Activated CD4-positive, alpha-beta memory T cell treated with anti-CD3 and anti-CD28 coated beads for 36 hours (primary cell): Measurements from ENCODE around the gene TTC33. TPM values are rescaled to one million over a fixed set of nuclear protein-coding genes. Genes with fewer than 3 reads are reported as not detected.
"Not testable (repeated sequence)": the region's sequence is repeated elsewhere in the genome, so short reads cannot be mapped to it uniquely, and the experiment has no call there.

Source experiments
- CTCF ChIA-PET: fragments of 350-600 bp; sonication (Branson Sonifier 250); formaldehyde crosslinking; loops from one replicate; lab custom pipeline; 2021; ENCODE audit warnings: antibody characterized with exemption, inconsistent platforms; lab: Charles Lee
- POLR2A ChIA-PET: fragments of 350-600 bp; sonication (Branson Sonifier 250); formaldehyde crosslinking; loops from one replicate; lab custom pipeline; 2021; ENCODE audit warnings: antibody characterized with exemption; lab: Charles Lee
- DNase-seq: peaks from one replicate; pipeline ENCODE4 v3.0.0-alpha.2; 2020
- H3K27ac Mint-ChIP-seq: one replicate; pipeline ENCODE4 v1.8.0; 2021; ENCODE audit warnings: mixed read lengths
- H3K27me3 Mint-ChIP-seq: one replicate; pipeline ENCODE4 v1.8.0; 2021; ENCODE audit warnings: mixed read lengths
- H3K36me3 Mint-ChIP-seq: one replicate; pipeline ENCODE4 v1.8.0; 2021; ENCODE audit warnings: mixed read lengths
- H3K4me1 Mint-ChIP-seq: one replicate; pipeline ENCODE4 v1.8.0; 2021; ENCODE audit warnings: low read depth, mixed read lengths
- H3K4me3 Mint-ChIP-seq: one replicate; pipeline ENCODE4 v1.8.0; 2021; ENCODE audit warnings: mild to moderate bottlenecking, mixed read lengths
- H3K9me3 Mint-ChIP-seq: one replicate; pipeline ENCODE4 v1.8.0; 2021; ENCODE audit warnings: mixed read lengths
- intact Hi-C: fragments of 100-400 bp; cut with micrococcal nuclease; formaldehyde crosslinking; loops from one replicate; pipeline ENCODE4 v1.15.1; 2023
- total RNA-seq, 2 experiments: library from RNA; stranded (reverse); gene quantifications; one replicate each; pipeline ENCODE4 v1.2.3, GENCODE V29; 2021

The TTC33 gene
- total RNA-seq, 2 experiments from 2014 or later, result 30.2 to 34.1 TPM

DNA sequence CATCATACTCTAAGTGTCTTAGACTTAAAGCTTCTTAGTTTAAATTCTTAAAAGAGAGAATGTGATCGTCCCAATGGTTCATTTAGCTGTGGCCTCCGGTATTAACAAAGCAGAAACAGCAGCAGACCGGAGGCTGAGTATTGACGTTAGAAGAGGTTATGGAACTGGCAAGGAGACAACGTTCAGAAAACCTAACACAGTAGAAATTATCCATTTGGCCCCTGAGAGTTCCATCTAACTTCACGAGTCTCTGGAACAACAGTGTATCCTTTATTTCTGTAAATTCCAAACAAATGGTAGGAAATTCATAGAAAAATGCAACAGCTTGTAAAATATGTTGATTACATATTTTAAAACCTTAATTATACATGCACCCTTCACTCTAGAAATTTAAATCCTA lies 183.4 kb downstream of the TTC33 start:
- H3K36me3 Mint-ChIP-seq, result no peaks in the 10 kb centered on the region
- H3K4me3 Mint-ChIP-seq, result no peak overlapping the region
- intact Hi-C loops, result loop anchor here (10.0 kb wide), 1 partner anchor 262 kb away; the partner anchor contains the start of gene RPL37
- ChIA-PET CTCF (no interaction called here), POLR2A (no interaction called here)
- peaks cover 20% of the 10 kb centered on the region for H3K4me1 Mint-ChIP-seq
- no peak for DNase-seq
- no peaks in the 10 kb centered on the region for H3K9me3 Mint-ChIP-seq
- H3K27ac Mint-ChIP-seq, result no peak overlapping the region
- H3K27me3 Mint-ChIP-seq, result no peaks in the 10 kb centered on the region

DNA sequence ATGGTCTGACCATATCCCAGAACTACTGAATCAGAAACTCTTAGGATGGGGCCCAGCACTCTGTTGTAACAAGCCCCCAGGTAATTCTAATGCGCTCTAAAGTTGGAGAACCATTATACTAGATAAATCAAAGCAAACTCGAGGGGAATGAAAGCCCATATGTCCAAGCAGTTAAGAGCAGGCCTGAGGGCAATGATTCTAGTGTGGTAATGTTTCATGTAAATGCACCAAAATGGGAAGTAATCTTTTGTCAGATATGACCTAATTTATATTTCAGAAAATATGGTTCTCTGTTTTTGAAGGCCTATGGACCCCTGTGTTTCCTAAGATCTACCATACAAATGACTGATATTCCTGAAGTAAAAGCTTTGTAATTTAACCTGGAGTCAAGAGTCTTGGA lies 184.0 kb downstream of the TTC33 start:
- Mint-ChIP-seq H3K27ac (no peak overlapping the region), H3K4me3 (no peak overlapping the region), H3K4me1 (peaks cover 20% of the 10 kb centered on the region), H3K27me3 (no peaks in the 10 kb centered on the region), H3K36me3 (no peaks in the 10 kb centered on the region), H3K9me3 (no peaks in the 10 kb centered on the region)
- ChIA-PET POLR2A (no interaction called here), CTCF (no interaction called here)
- intact Hi-C loops, result loop anchor here (10.0 kb wide), 1 partner anchor 263 kb away; the partner anchor contains the start of gene RPL37
- DNase-seq, result no peak

DNA sequence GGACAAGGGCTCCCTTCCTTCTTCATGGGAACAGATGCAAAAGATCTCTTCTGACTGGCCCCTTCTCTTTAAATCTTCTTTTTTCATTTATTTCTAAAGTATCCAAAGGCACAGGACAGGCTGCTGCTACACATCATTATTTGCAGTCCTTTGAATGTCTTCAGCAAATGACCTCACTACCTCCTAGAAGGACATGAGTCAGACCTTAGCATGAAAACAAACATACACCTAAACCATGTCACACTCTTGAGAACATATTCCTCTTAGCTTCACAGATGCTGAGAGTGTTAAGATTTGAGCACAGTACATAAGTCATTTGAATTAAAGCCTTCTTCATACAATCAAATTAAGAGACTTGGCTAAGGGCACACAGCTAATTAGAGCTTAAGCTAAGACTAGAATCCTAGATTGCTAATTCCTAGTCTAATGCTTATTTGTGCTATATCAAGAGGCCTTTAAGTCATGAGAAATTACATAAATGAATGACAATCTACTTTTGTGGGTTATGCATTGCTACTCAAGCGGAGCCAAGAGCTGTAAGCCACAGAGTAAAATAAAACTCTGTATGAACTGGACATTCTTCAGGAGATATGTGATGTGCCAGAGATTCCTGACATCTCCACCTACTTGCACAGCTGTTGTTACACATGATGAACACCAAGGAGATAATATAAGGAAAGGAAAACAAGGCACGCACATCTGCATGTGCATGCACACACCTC lies 185.2 kb downstream of the TTC33 start:
- ChIA-PET POLR2A (interaction anchor here (0.9 kb wide), 1 partner anchor 8 kb away, joined by 3 read pairs; no protein-coding TSS in a partner anchor), CTCF (no interaction called here)
- no peak overlapping the region for H3K27ac Mint-ChIP-seq
- H3K36me3 Mint-ChIP-seq, result no peaks in the 10 kb centered on the region
- intact Hi-C loops, result loop anchor here (10.0 kb wide), 1 partner anchor 264 kb away; the partner anchor contains the start of gene RPL37
- no peak for DNase-seq
- no peak overlapping the region for H3K4me3 Mint-ChIP-seq
- H3K27me3 Mint-ChIP-seq, result no peaks in the 10 kb centered on the region
- H3K9me3 Mint-ChIP-seq, result no peaks in the 10 kb centered on the region
- peaks cover 15% of the 10 kb centered on the region for H3K4me1 Mint-ChIP-seq

DNA sequence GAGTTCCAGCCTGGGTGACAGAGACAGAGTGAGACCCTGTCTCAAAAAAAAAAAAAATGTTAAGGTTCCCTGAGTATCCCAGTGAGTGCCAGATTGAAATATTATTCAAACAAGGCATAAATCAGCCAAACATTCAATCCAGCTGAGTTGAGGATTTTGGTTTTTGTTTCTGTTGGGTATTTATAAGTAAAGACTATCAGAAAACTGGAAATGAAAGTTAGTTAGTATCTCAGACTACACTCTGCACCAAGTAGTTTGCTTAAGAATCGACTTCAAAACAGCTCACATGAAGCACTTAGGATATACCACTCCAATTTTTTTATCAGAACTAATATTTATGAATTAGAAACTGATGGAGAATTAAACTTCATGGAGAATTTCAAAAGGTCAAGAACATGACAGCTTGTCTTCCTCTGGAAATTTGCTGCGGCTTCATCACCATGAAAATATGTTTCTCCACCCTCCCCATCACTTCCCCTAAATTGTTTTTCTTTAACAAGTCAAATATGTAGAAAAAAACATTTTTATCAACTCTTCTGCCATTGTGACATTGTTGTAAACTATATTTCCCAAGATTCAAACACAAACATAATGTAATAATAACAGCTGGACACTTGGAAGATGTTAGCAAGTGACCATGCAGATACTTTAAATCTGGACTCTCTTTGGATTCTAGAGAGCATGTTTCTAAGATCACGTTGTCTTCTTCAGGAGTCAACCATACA lies 186.1 kb downstream of the TTC33 start:
- H3K9me3 Mint-ChIP-seq, result no peaks in the 10 kb centered on the region
- intact Hi-C loops, result loop anchor here (10.0 kb wide), 1 partner anchor 265 kb away; the partner anchor contains the start of gene RPL37
- H3K27ac Mint-ChIP-seq, result no peak overlapping the region
- no peak for DNase-seq
- H3K36me3 Mint-ChIP-seq, result no peaks in the 10 kb centered on the region
- peaks cover 14% of the 10 kb centered on the region for H3K4me1 Mint-ChIP-seq
- CTCF ChIA-PET, result interaction anchor here (0.6 kb wide), 1 partner anchor 620 kb away, joined by 3 read pairs; no protein-coding TSS in a partner anchor
- no peak overlapping the region for H3K4me3 Mint-ChIP-seq
- no peaks in the 10 kb centered on the region for H3K27me3 Mint-ChIP-seq
- POLR2A ChIA-PET, result interaction anchor here (0.6 to 0.9 kb wide), 2 partner anchors 9 to 293 kb away, joined by 3 read pairs; no protein-coding TSS in a partner anchor

DNA sequence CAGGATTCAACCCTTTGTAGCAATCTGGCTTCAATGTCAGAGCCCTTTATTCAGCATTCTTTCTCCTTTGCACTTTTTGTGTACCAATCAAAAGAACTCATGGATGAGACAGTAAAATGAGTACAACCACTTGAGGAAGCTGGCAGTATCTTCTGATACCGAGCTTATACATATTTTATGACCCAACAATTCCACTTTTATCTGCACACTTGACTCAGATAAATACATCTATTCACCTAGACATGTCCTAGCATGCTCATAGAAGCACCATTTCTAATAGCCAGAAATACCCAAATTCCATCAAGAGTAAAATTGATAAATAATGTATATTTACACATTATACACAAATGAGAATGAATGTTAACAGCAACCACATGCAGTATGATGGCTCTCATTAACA lies 187.2 kb downstream of the TTC33 start:
- H3K9me3 Mint-ChIP-seq, result no peaks in the 10 kb centered on the region
- H3K4me3 Mint-ChIP-seq, result no peak overlapping the region
- DNase-seq, result no peak
- no peaks in the 10 kb centered on the region for H3K36me3 Mint-ChIP-seq
- CTCF ChIA-PET, result no interaction called here
- H3K4me1 Mint-ChIP-seq, result peaks cover 19% of the 10 kb centered on the region
- no peak overlapping the region for H3K27ac Mint-ChIP-seq
- intact Hi-C loops, result no loop called here
- no peaks in the 10 kb centered on the region for H3K27me3 Mint-ChIP-seq
- POLR2A ChIA-PET, result no interaction called here

DNA sequence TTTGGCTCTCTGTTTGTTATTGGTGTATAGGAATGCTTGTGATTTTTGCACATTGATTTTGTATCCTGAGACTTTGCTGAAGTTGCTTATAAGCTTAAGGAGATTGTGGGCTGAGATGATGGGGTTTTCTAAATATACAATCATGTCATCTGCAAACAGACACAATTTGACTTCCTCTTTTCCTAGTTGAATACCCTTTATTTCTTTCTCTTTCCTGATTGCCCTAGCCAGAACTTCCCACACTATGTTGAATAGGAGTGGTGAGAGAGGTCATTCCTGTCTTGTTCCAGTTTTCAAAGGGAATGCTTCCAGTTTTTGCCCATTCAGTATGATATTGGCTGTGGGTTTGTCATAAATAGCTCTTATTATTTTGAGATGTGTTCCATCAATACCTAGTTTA lies 192.6 kb downstream of the TTC33 start:
- DNase-seq, H3K27me3 Mint-ChIP-seq, H3K4me3 Mint-ChIP-seq, CTCF ChIA-PET, H3K36me3 Mint-ChIP-seq, H3K27ac Mint-ChIP-seq, intact Hi-C loops, POLR2A ChIA-PET: not testable (repeated sequence)
- peaks cover 16% of the 10 kb centered on the region for H3K4me1 Mint-ChIP-seq
- peaks cover 16% of the 10 kb centered on the region for H3K9me3 Mint-ChIP-seq

DNA sequence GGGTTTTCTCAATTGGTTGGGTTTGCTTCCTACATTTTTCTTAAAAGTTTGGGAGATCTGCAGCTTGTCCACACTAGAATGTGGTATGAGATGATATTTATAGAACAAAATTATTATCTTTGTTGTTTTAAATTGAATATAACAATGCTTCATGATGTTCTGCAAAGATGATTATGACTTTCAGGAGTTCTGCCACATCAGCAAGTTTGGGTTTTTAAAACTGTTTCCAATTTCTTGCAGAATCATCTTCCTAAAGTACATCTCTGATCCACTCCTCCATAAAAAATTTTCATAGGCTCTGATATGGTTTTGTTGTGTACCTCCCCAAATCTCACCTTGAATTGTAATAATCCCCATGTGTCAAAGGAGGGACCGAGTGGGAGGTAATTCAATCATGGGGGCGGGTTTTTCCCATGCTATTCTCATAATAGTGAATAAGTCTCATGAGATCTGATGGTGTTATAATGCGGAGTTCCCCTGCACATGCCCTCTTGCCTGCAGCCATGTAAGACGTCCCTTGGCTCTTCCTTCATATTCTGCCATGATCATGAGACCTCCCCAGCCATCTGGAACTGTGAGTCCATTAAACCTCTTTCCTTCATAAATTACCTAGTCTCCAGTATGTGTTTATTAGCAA lies 195.2 kb downstream of the TTC33 start:
- ChIA-PET POLR2A (no interaction called here), CTCF (no interaction called here)
- Mint-ChIP-seq H3K27me3 (no peaks in the 10 kb centered on the region), H3K4me1 (peaks cover 22% of the 10 kb centered on the region), H3K4me3 (no peak overlapping the region), H3K36me3 (no peaks in the 10 kb centered on the region), H3K9me3 (peaks cover 16% of the 10 kb centered on the region), H3K27ac (no peak overlapping the region)
- no peak for DNase-seq
- intact Hi-C loops, result loop anchor here (1.0 kb wide), 1 partner anchor 18 kb away; no protein-coding TSS in a partner anchor

DNA sequence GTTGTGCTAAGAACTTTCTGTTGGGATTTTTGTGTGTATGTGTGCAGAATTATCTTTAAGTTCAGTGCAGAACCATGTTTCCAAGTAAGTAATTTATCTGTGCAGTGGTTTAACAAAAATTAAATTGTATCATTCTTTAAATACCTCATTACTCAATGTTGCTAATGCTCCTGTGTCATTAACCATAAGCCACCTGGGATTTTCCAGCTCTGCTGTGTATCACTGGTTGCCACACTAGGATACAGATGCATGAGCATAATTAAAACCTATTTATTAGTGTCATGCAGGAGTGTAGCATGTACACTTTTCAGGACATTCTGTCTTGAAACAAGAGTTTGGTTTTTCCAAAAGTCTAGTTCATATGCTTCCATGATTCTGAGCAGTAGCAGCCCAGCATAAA lies 196.5 kb downstream of the TTC33 start:
- intact Hi-C loops, result loop anchor here (5.0 kb wide), 1 partner anchor 42 kb away; no protein-coding TSS in a partner anchor
- Mint-ChIP-seq H3K36me3 (no peaks in the 10 kb centered on the region), H3K9me3 (peaks cover 16% of the 10 kb centered on the region), H3K27me3 (no peaks in the 10 kb centered on the region), H3K4me3 (no peak overlapping the region), H3K27ac (no peak overlapping the region), H3K4me1 (peaks cover 20% of the 10 kb centered on the region)
- ChIA-PET POLR2A (no interaction called here), CTCF (no interaction called here)
- DNase-seq, result no peak

DNA sequence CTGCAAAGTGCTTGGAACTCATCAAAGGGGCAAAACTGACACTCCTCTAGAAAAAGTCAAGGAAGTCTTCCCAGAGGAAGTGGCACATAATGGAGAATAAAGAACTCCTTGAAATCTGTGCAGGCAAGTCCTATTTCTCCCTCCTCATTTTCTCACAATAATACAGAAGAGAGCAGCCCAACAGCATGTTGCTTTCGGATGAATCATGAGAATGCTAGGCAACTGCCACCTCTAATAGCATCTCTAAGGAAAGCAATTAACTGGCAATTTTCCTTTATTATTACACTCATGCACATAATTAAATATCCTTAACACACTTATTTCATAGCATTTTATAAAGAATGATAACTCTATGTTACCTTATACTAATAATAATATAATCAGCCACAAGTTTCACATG lies 198.3 kb downstream of the TTC33 start:
- Mint-ChIP-seq H3K9me3 (peaks cover 14% of the 10 kb centered on the region), H3K36me3 (no peaks in the 10 kb centered on the region), H3K27me3 (no peaks in the 10 kb centered on the region), H3K4me1 (peaks cover 20% of the 10 kb centered on the region), H3K4me3 (no peak overlapping the region), H3K27ac (no peak overlapping the region)
- CTCF ChIA-PET, result no interaction called here
- DNase-seq, result no peak
- intact Hi-C loops, result loop anchor here (5.0 kb wide), 1 partner anchor 40 kb away; no protein-coding TSS in a partner anchor
- POLR2A ChIA-PET, result no interaction called here

DNA sequence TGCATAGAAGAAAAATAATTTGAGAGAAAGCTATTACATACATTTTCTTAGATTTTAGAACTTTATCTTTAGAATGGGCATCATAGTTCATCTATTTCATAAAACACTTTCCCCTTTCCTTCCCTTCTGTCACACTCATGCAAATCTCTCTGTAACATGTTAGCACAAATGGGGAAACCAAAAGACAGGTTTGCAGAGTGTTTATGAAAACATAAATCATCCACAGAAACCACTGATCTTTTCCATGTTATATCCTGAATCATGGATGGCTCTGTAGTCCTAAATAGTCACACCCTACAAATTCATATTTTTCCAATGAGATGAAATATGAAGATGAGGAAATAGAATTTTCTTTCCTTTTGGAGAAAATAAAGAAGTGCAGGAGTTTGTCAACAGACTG lies 198.9 kb downstream of the TTC33 start:
- Mint-ChIP-seq H3K4me3 (no peak overlapping the region), H3K4me1 (peaks cover 20% of the 10 kb centered on the region), H3K27ac (no peak overlapping the region), H3K9me3 (peaks cover 9% of the 10 kb centered on the region), H3K36me3 (no peaks in the 10 kb centered on the region), H3K27me3 (no peaks in the 10 kb centered on the region)
- POLR2A ChIA-PET, result no interaction called here
- DNase-seq, result no peak
- intact Hi-C loops, result loop anchor here (5.0 kb wide), 1 partner anchor 40 kb away; no protein-coding TSS in a partner anchor
- CTCF ChIA-PET, result no interaction called here

DNA sequence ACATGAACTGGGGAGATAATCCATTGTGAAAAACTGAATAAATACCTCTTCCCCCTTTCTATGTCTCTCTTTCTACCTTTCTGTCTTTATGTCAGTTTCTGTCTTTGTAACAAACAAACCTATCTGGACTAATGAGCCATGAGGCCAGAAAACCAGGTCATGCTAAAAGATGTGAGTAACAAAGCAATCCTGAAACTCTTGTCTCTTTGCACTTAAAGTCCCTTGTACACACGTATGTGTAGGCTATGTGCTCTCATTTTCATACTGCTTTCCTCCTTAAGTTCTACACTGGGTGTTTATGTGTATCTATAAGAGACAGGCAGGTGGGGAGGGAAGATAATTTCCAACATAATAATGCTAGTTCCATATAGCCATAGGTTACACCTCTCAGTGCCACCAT lies 199.9 kb downstream of the TTC33 start:
- Mint-ChIP-seq H3K36me3 (no peaks in the 10 kb centered on the region), H3K27ac (no peak overlapping the region), H3K9me3 (peaks cover 4% of the 10 kb centered on the region), H3K4me3 (no peak overlapping the region), H3K27me3 (no peaks in the 10 kb centered on the region), H3K4me1 (peaks cover 20% of the 10 kb centered on the region)
- ChIA-PET POLR2A (no interaction called here), CTCF (no interaction called here)
- DNase-seq, result no peak
- intact Hi-C loops, result loop anchor here (5.0 kb wide), 1 partner anchor 39 kb away; no protein-coding TSS in a partner anchor

DNA sequence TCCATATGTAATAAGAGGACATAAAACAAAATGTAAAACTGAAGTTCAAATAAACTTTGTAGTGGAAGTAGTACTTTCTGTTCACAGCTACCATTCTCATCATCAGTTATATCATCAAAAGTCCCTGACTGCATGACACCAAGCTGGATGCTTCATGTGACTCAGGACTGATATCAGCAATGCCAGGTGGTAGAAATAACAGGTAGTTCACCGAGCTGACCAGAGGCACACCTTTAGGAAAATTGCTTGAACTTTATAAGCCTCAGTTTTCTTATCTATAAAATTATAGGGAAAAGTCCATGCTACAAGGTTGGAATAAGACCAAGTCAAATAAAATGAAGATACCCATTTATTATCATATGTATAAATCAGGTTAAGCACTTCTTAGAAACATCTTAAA lies 200.9 kb downstream of the TTC33 start:
- ChIA-PET POLR2A (no interaction called here), CTCF (no interaction called here)
- DNase-seq, result no peak
- no peak overlapping the region for H3K4me3 Mint-ChIP-seq
- H3K36me3 Mint-ChIP-seq, result no peaks in the 10 kb centered on the region
- no peak overlapping the region for H3K27ac Mint-ChIP-seq
- peaks cover 13% of the 10 kb centered on the region for H3K4me1 Mint-ChIP-seq
- H3K9me3 Mint-ChIP-seq, result no peaks in the 10 kb centered on the region
- intact Hi-C loops, result loop anchor here (5.0 kb wide), 1 partner anchor 38 kb away; no protein-coding TSS in a partner anchor
- H3K27me3 Mint-ChIP-seq, result no peaks in the 10 kb centered on the region
